ENCODE measurements around the gene KATNAL2. TPM values are rescaled to one million over a fixed set of nuclear protein-coding genes. Genes with fewer than 3 reads are reported as not detected.

Gene KATNAL2
- total RNA-seq, 4 donors from 2014 or later = 4.4 to 5.2 (median 5.0) TPM

GRCh38 chr18:47121146-47121545 lies 203.7 kb downstream of the KATNAL2 start:
- Histone ChIP-seq H3K9me3 (no peaks in the 10 kb centered on the region), H3K4me3 (no peak overlapping the region), H3K27ac (no peak overlapping the region), H3K27me3 (no peaks in the 10 kb centered on the region), H3K4me1 (no peaks in the 10 kb centered on the region), H3K36me3 (peaks cover 0 to 4% (median 2%) of the 10 kb centered on the region in 4 donors)
- 87 to 100% methylated on average over 3 of the region's 3 CpGs for WGBS, 2 donors (ENCODE audit: low coverage in 1 of 2)
- intact Hi-C loops (cut with DNase I; ENCODE audit: low total_unique reads) (no loop called here), in situ Hi-C loops (cut with MboI; ENCODE audit: low pct_ligation_motif_present in 1 of 4, low pct_unique_long_range_greater_than_20kb in 1 of 4, low sequenced_read_pairs in 3 of 4) (no loop called here)
- DNase-seq = no peak
- TF ChIP-seq POLR2AphosphoS5 (IDR thresholded peaks at IDR 0.05) (no peak), CTCF (IDR thresholded peaks at IDR 0.05) (no peak), POLR2A (IDR thresholded peaks at IDR 0.05) (no peak), EP300 (IDR thresholded peaks at IDR 0.05; ENCODE audit: low read depth) (no peak)

GRCh38 chr18:47141289-47141688 lies 223.9 kb downstream of the KATNAL2 start:
- in situ Hi-C loops (cut with MboI; ENCODE audit: low pct_ligation_motif_present in 1 of 4, low pct_unique_long_range_greater_than_20kb in 1 of 4, low sequenced_read_pairs in 3 of 4) = no loop called here
- Histone ChIP-seq H3K36me3 (peaks cover 0 to under 1% (median 0%) of the 10 kb centered on the region in 4 donors), H3K27me3 (no peaks in the 10 kb centered on the region), H3K4me1 (no peaks in the 10 kb centered on the region), H3K9me3 (no peaks in the 10 kb centered on the region), H3K27ac (no peak overlapping the region), H3K4me3 (no peak overlapping the region)
- DNase-seq = no peak
- TF ChIP-seq EP300 (IDR thresholded peaks at IDR 0.05; ENCODE audit: low read depth) (no peak), CTCF (IDR thresholded peaks at IDR 0.05) (no peak), POLR2A (IDR thresholded peaks at IDR 0.05) (no peak), POLR2AphosphoS5 (IDR thresholded peaks at IDR 0.05) (no peak)
- intact Hi-C loops (cut with DNase I; ENCODE audit: low total_unique reads) = no loop called here

- H3K9me3 ChIP-seq = no peaks in the 10 kb centered on the region
- no peaks in the 10 kb centered on the region for H3K36me3 ChIP-seq
- no peaks in the 10 kb centered on the region for H3K27me3 ChIP-seq
- H3K27ac ChIP-seq = no peak overlapping the region
- intact Hi-C loops (cut with DNase I; ENCODE audit: low total_unique reads) (no loop called here), in situ Hi-C loops (cut with MboI; ENCODE audit: low pct_ligation_motif_present in 1 of 4, low pct_unique_long_range_greater_than_20kb in 1 of 4, low sequenced_read_pairs in 3 of 4) (no loop called here)
- no peak for TF ChIP-seq EP300 (IDR thresholded peaks at IDR 0.05; ENCODE audit: low read depth)
- no peak for TF ChIP-seq POLR2AphosphoS5 (IDR thresholded peaks at IDR 0.05)
- no peak for TF ChIP-seq POLR2A (IDR thresholded peaks at IDR 0.05)
- TF ChIP-seq CTCF (IDR thresholded peaks at IDR 0.05) = no peak
- H3K4me3 ChIP-seq = no peak overlapping the region
- 96% methylated on average over 5 of the region's 5 CpGs; no CpG with 5 or more reads in 1 of the 2 donors for WGBS, 2 donors (ENCODE audit: low coverage in 1 of 2)
- no peaks in the 10 kb centered on the region for H3K4me1 ChIP-seq
- no peak for DNase-seq
Measured at GRCh38 chr18:47143153-47143552, 225.8 kb downstream of the KATNAL2 start.

GRCh38 chr18:47143899-47144485 lies 226.6 kb downstream of the KATNAL2 start:
- intact Hi-C loops (cut with DNase I; ENCODE audit: low total_unique reads) = no loop called here
- 92 to 95% methylated on average over 4 of the region's 4 CpGs for WGBS, 2 donors (ENCODE audit: low coverage in 1 of 2)
- H3K36me3 ChIP-seq = no peaks in the 10 kb centered on the region
- DNase-seq = no peak
- in situ Hi-C loops (cut with MboI; ENCODE audit: low pct_ligation_motif_present in 1 of 4, low pct_unique_long_range_greater_than_20kb in 1 of 4, low sequenced_read_pairs in 3 of 4) = no loop called here
- H3K4me1 ChIP-seq = peaks cover 2 to 8% (median 6%) of the 10 kb centered on the region in 4 donors
- no peaks in the 10 kb centered on the region for H3K27me3 ChIP-seq
- no peak overlapping the region for H3K27ac ChIP-seq
- no peak overlapping the region for H3K4me3 ChIP-seq
- H3K9me3 ChIP-seq = no peaks in the 10 kb centered on the region
- TF ChIP-seq POLR2AphosphoS5 (IDR thresholded peaks at IDR 0.05) = no peak
- no peak for TF ChIP-seq POLR2A (IDR thresholded peaks at IDR 0.05)
- TF ChIP-seq EP300 (IDR thresholded peaks at IDR 0.05; ENCODE audit: low read depth) = no peak
- TF ChIP-seq CTCF (IDR thresholded peaks at IDR 0.05) = no peak
